GM12878 (cell line): ENCODE data around the gene SLC38A1. TPM values are rescaled to one million over a fixed set of nuclear protein-coding genes. Genes with fewer than 3 reads are reported as not detected.

Experiments used
- ATAC-seq: fragments of 200-7000 bp; cut with Tn5 transposase; 3 replicates; pipeline ENCODE4 v1.9.1; 2020; ENCODE audit warnings: mild to moderate bottlenecking, moderate library complexity
- BruUV-seq: library from RNA; stranded (reverse); fragments of 400-500 nt; replicated peaks from 2 replicates; lab custom pipeline; 2021; lab: Mats Ljungman, UMichigan
- CTCF ChIA-PET: fragments of 300-600 bp; sonication (Branson Sonifier 250); formaldehyde crosslinking; extraction: SDS; loops from one replicate; lab custom pipeline; 2021; ENCODE audit warnings: inconsistent platforms; lab: Yijun Ruan, JAX
- POLR2A ChIA-PET: fragments of 350-600 bp; formaldehyde crosslinking; extraction: SDS; loops from one replicate; lab custom pipeline; 2021; ENCODE audit warnings: inconsistent platforms; lab: Charles Lee
- RAD21 ChIA-PET: fragments of 300-600 bp; sonication (Branson Sonifier 250); formaldehyde crosslinking; loops from one replicate; lab custom pipeline; 2023; ENCODE audit warnings: antibody characterized with exemption; ENCODE audit not compliant: unreplicated experiment; lab: Charles Lee
- SMC1A ChIA-PET: fragments of 300-600 bp; sonication (Branson Sonifier 250); formaldehyde crosslinking; loops from one replicate; lab custom pipeline; 2023; ENCODE audit not compliant: unreplicated experiment, uncharacterized antibody; lab: Charles Lee
- DNase-seq: peaks from one replicate; pipeline ENCODE4 v3.0.0-alpha.2; 2011; ENCODE audit warnings: low read depth, low spot score
- FAIRE-seq: peaks from 3 replicates; lab custom pipeline; 2011; peaks lifted over from hg19 to GRCh38; lab: Jason Lieb, UNC
- H2AFZ ChIP-seq: 2 replicates; pipeline ENCODE4 v1.6.0; 2011; ENCODE audit warnings: low read depth, low read length, control low read depth; ENCODE audit not compliant: control insufficient read depth
- H3K27ac ChIP-seq: 2 replicates; pipeline ENCODE4 v1.5.1; 2011; ENCODE audit warnings: control low read depth; ENCODE audit not compliant: control insufficient read depth, insufficient read depth
- H3K27me3 ChIP-seq, 2 experiments: replicated peaks in 1 of 2; 2 replicates each; pipeline versions ENCODE4 v1.6.0 to v1.6.1; 2011; ENCODE audit warnings: low read length in 1 of 2; ENCODE audit not compliant: control insufficient read depth in 2 of 2, insufficient read depth in 2 of 2
- H3K36me3 ChIP-seq, 2 experiments: 2 replicates each; pipeline ENCODE4 v1.5.1; 2011; ENCODE audit warnings: low read length in 1 of 2; ENCODE audit not compliant: control insufficient read depth in 2 of 2, insufficient read depth in 2 of 2
- H3K4me1 ChIP-seq: 2 replicates; pipeline ENCODE4 v1.6.1; 2011; ENCODE audit warnings: mild to moderate bottlenecking, low read length, moderate library complexity, mixed read lengths; ENCODE audit not compliant: control insufficient read depth, insufficient read depth
- H3K4me2 ChIP-seq: 2 replicates; pipeline ENCODE4 v1.6.0; 2011; ENCODE audit warnings: control low read depth; ENCODE audit not compliant: control insufficient read depth, insufficient read depth
- H3K4me3 ChIP-seq: fragments of 200-600 bp; sonication (generic); 2 replicates; pipeline ENCODE4 v1.5.1; 2016
- H3K79me2 ChIP-seq: 2 replicates; pipeline ENCODE4 v1.6.0; 2011; ENCODE audit warnings: low read length; ENCODE audit not compliant: control insufficient read depth, insufficient read depth
- H3K9ac ChIP-seq: 2 replicates; pipeline ENCODE4 v1.8.0; 2011; ENCODE audit warnings: low read length, control low read depth, mixed read lengths; ENCODE audit not compliant: control insufficient read depth, insufficient read depth
- H3K9me3 ChIP-seq: replicated peaks from 3 replicates; pipeline ENCODE4 v1.5.1; 2011; ENCODE audit warnings: mild to moderate bottlenecking, low read length; ENCODE audit not compliant: control insufficient read depth, insufficient read depth
- H4K20me1 ChIP-seq: 2 replicates; pipeline ENCODE4 v1.6.0; 2011; ENCODE audit not compliant: control insufficient read depth, insufficient read depth
- BCL3 ChIP-seq: IDR thresholded peaks from 2 replicates; pipeline ENCODE4 v1.6.1; 2011; ENCODE audit warnings: borderline replicate concordance, low read depth, mild to moderate bottlenecking, moderate library complexity, low read length; ENCODE audit not compliant: insufficient read depth, poor library complexity, severe bottlenecking
- SKIL ChIP-seq: fragments of 450-650 bp; IDR thresholded peaks from 2 replicates; pipeline ENCODE4 v1.6.1; 2017; ENCODE audit warnings: mild to moderate bottlenecking, low read depth, inconsistent platforms; ENCODE audit not compliant: poor library complexity, severe bottlenecking
- ZNF384 ChIP-seq: IDR thresholded peaks from 2 replicates; pipeline ENCODE4 v1.6.1; 2012; ENCODE audit warnings: low read depth, mild to moderate bottlenecking, low read length, improper control_type of control experiment, borderline replicate concordance
- WGBS: methylation state at CpG from one replicate; pipeline ENCODE4 v1.1.6; 2016; ENCODE audit warnings: low lambda C conversion rate; ENCODE audit not compliant: insufficient replicate concordance, insufficient coverage; ENCODE audit errors: missing lambda C conversion rate; 5-methylcytosine and 5-hydroxymethylcytosine counted together
- in situ Hi-C: fragments of 300-500 bp; cut with MboI; formaldehyde crosslinking; loops from 9 replicates; pipeline ENCODE4 v1.14.3; 2018; ENCODE audit warnings: mixed read lengths
- intact Hi-C: fragments of 100-400 bp; cut with micrococcal nuclease; formaldehyde crosslinking; loops from one replicate; pipeline ENCODE4 v1.14.2; 2022; ENCODE audit not compliant: unreplicated experiment
- polyA plus RNA-seq, 11 experiments: library from polyadenylated mRNA; depleted of rRNA in 4 of 11; unstranded in 6 of 11; stranded (reverse) in 5 of 11; fragments of >200 nt; fragmentation: Nextera tagmentation in 4 of 11; fragmentation: Illumina TruSeq in 1 of 11; extraction: Ambion mirVana in 4 of 11; extraction: Trizol in 1 of 11; gene quantifications; 1 replicate in 1 of 11; 2 replicates in 10 of 11; pipeline versions ENCODE4 v1.2.1 to v1.2.3, GENCODE V29; 2011 to 2016; ENCODE audit warnings: inconsistent platforms in 2 of 11, missing spikeins in 2 of 11, low read depth in 1 of 11
- total RNA-seq, 4 experiments: library from RNA; depleted of rRNA in 3 of 4; stranded (reverse); fragments of >200 nt in 3 of 4; fragmentation: Illumina TruSeq in 1 of 4; extraction: Trizol in 1 of 4; gene quantifications; 2 replicates each; pipeline versions ENCODE4 v1.2.1 to v1.2.3, GENCODE V29; 2013 to 2021

SLC38A1 gene
- total and polyA plus RNA-seq, 10 of the 15 experiments (the other 5 are each of a cell fraction or from before 2014, with no cell fraction given): 38.1 to 191 (median 144) TPM

GRCh38 chr12:46188170-46188569, 80.7 kb downstream of the SLC38A1 start:
- no TSS peak for BruUV-seq
- 71% methylated on average over 2 of the region's 2 CpGs for WGBS
- SMC1A ChIA-PET: interaction anchor here (1.2 to 16.4 kb wide), 8 partner anchors 8 to 78 kb away, joined by 3 to 377 read pairs (median 4); no protein-coding TSS in a partner anchor
- FAIRE-seq: no peak
- Histone ChIP-seq H3K4me3 (no peak overlapping the region), H3K27me3 (no peaks in the 10 kb centered on the region), H3K79me2 (no peaks in the 10 kb centered on the region), H3K4me1 (peaks cover 8% of the 10 kb centered on the region; the same call in 1 of the 2 replicates), H3K27ac (no peak overlapping the region), H4K20me1 (no peaks in the 10 kb centered on the region), H3K9me3 (no peaks in the 10 kb centered on the region; the same call in 1 of the 3 replicates), H2AFZ (no peak overlapping the region), H3K4me2 (no peak overlapping the region), H3K36me3 (peaks cover 0 to 8% of the 10 kb centered on the region in 2 experiments; a peak in 3 of 4 replicates), H3K9ac (no peak overlapping the region)
- POLR2A ChIA-PET: interaction anchor here (1.7 to 2.3 kb wide), 3 partner anchors 10 to 82 kb away, joined by 6 to 8 read pairs (median 8); no protein-coding TSS in a partner anchor
- RAD21 ChIA-PET: interaction anchor here (0.7 to 2.6 kb wide), 5 partner anchors 13 to 115 kb away, joined by 3 to 8 read pairs (median 3); no protein-coding TSS in a partner anchor
- no peak for DNase-seq
- ATAC-seq: no peak
- in situ Hi-C loops: no loop called here
- intact Hi-C loops: no loop called here
- TF ChIP-seq SKIL (no peak), BCL3 (peak; percentile 61), ZNF384 (no peak)
- CTCF ChIA-PET: interaction anchor here (0.6 to 4.7 kb wide), 9 partner anchors 11 to 115 kb away, joined by 3 to 33 read pairs (median 3); partner anchors contain the start of gene SLC38A1
